Esophagus (tissue), 2 donors: ENCODE measurements around the gene RGPD3. TPM values are rescaled to one million over a fixed set of nuclear protein-coding genes. Genes with fewer than 3 reads are reported as not detected.

Experiments
- H3K27ac ChIP-seq, 2 donors: one replicate each; pipeline ENCODE4 v1.5.1; 2013; ENCODE audit warnings: low read depth in 2 of 2, mild to moderate bottlenecking in 2 of 2, inconsistent platforms in 1 of 2, low read length in 1 of 2, moderate library complexity in 1 of 2
- H3K27me3 ChIP-seq, 2 donors: one replicate each; pipeline ENCODE4 v1.6.1; 2013; ENCODE audit warnings: low read length in 2 of 2, control low read depth in 1 of 2, mild to moderate bottlenecking in 1 of 2; ENCODE audit not compliant: insufficient read depth in 2 of 2, control insufficient read depth in 1 of 2
- H3K36me3 ChIP-seq, 2 donors: one replicate each; pipeline ENCODE4 v1.6.1; 2013; ENCODE audit warnings: low read length in 1 of 2; ENCODE audit not compliant: control insufficient read depth in 2 of 2, insufficient read depth in 2 of 2
- H3K4me1 ChIP-seq, 2 donors: one replicate each; pipeline ENCODE4 v1.6.1; 2013; ENCODE audit warnings: low read length in 1 of 2; ENCODE audit not compliant: control insufficient read depth in 2 of 2, insufficient read depth in 2 of 2
- H3K4me3 ChIP-seq, 2 donors: one replicate each; pipeline ENCODE4 v1.5.1; 2013; ENCODE audit warnings: low read length in 2 of 2, mild to moderate bottlenecking in 2 of 2, low read depth in 1 of 2, moderate library complexity in 1 of 2
- H3K9me3 ChIP-seq, 2 donors: one replicate each; pipeline ENCODE4 v1.6.1; 2013; ENCODE audit warnings: mild to moderate bottlenecking in 2 of 2, low read depth in 1 of 2, low read length in 1 of 2, moderate library complexity in 1 of 2; ENCODE audit not compliant: control insufficient read depth in 2 of 2, insufficient read depth in 1 of 2
- WGBS, 2 donors: extraction: QIAGEN DNeasy Blood & Tissue Kit; methylation state at CpG; one replicate each; pipeline ENCODE4 v1.1.7; 2013; 5-methylcytosine and 5-hydroxymethylcytosine counted together
- polyA plus RNA-seq, 2 donors: library from polyadenylated mRNA; stranded (reverse); fragments of 200-250 nt; gene quantifications; one replicate each; pipeline ENCODE4 v1.2.3, GENCODE V29; 2013
- donor health status: healthy with polysubstance abuse.
- donor health status: Bipolar disorder and iron deficiency.

The RGPD3 gene
- polyA plus RNA-seq, 2 donors, result 0.06 to 0.12 TPM

- Histone ChIP-seq H3K9me3 (peaks cover 0 to 2% of the 10 kb centered on the region in 2 donors), H3K27ac (no peak overlapping the region), H3K27me3 (no peaks in the 10 kb centered on the region), H3K36me3 (no peaks in the 10 kb centered on the region), H3K4me3 (no peak overlapping the region), H3K4me1 (no peaks in the 10 kb centered on the region)
- WGBS, 2 donors, result 13 to 22% methylated on average over 2 of the region's 2 CpGs
Measured at GRCh38 chr2:106356291-106356690, 111.9 kb downstream of the RGPD3 start.

- no peaks in the 10 kb centered on the region for H3K36me3 ChIP-seq
- H3K9me3 ChIP-seq, result no peaks in the 10 kb centered on the region
- H3K27me3 ChIP-seq, result no peaks in the 10 kb centered on the region
- H3K4me3 ChIP-seq, result no peak overlapping the region
- no peaks in the 10 kb centered on the region for H3K4me1 ChIP-seq
- WGBS, 2 donors, result 85 to 87% methylated on average over 5 of the region's 5 CpGs
- no peak overlapping the region for H3K27ac ChIP-seq
Measured at GRCh38 chr2:106353676-106354075, 114.5 kb downstream of the RGPD3 start.

- Histone ChIP-seq H3K4me1 (no peaks in the 10 kb centered on the region), H3K27ac (no peak overlapping the region), H3K4me3 (no peak overlapping the region), H3K27me3 (no peaks in the 10 kb centered on the region), H3K36me3 (no peaks in the 10 kb centered on the region), H3K9me3 (no peaks in the 10 kb centered on the region)
- WGBS, 2 donors, result 62 to 71% methylated on average over 2 of the region's 2 CpGs
Measured at GRCh38 chr2:106350980-106351379, 117.2 kb downstream of the RGPD3 start.

- H3K27ac ChIP-seq, result no peak overlapping the region
- H3K27me3 ChIP-seq, result no peaks in the 10 kb centered on the region
- H3K36me3 ChIP-seq, result no peaks in the 10 kb centered on the region
- WGBS, 2 donors, result 93 to 96% methylated on average over 12 of the region's 12 CpGs
- no peaks in the 10 kb centered on the region for H3K9me3 ChIP-seq
- no peak overlapping the region for H3K4me3 ChIP-seq
- no peaks in the 10 kb centered on the region for H3K4me1 ChIP-seq
Measured at GRCh38 chr2:106344302-106344701, 123.9 kb downstream of the RGPD3 start.

GRCh38 chr2:106343274-106343673 lies 124.9 kb downstream of the RGPD3 start:
- Histone ChIP-seq H3K4me3 (no peak overlapping the region), H3K9me3 (no peaks in the 10 kb centered on the region), H3K4me1 (no peaks in the 10 kb centered on the region), H3K27me3 (no peaks in the 10 kb centered on the region), H3K27ac (no peak overlapping the region), H3K36me3 (no peaks in the 10 kb centered on the region)
- 86 to 94% methylated on average over 16 of the region's 16 CpGs for WGBS, 2 donors

- no peaks in the 10 kb centered on the region for H3K36me3 ChIP-seq
- H3K4me3 ChIP-seq, result no peak overlapping the region
- H3K4me1 ChIP-seq, result no peaks in the 10 kb centered on the region
- 82 to 85% methylated on average over 25 of the region's 25 CpGs for WGBS, 2 donors
- H3K27ac ChIP-seq, result no peak overlapping the region
- H3K9me3 ChIP-seq, result no peaks in the 10 kb centered on the region
- no peaks in the 10 kb centered on the region for H3K27me3 ChIP-seq
Measured at GRCh38 chr2:106342831-106343251, 125.4 kb downstream of the RGPD3 start.

GRCh38 chr2:106341666-106342065 lies 126.5 kb downstream of the RGPD3 start:
- Histone ChIP-seq H3K4me1 (no peaks in the 10 kb centered on the region), H3K27ac (no peak overlapping the region), H3K36me3 (no peaks in the 10 kb centered on the region), H3K9me3 (no peaks in the 10 kb centered on the region), H3K27me3 (no peaks in the 10 kb centered on the region), H3K4me3 (no peak overlapping the region)
- 93 to 95% methylated on average over 5 of the region's 5 CpGs for WGBS, 2 donors

Other genes with a start within 250 kb of the RGPD3 start
- gene CD8B2, start 19.0 kb upstream of the RGPD3 start, polyA plus RNA-seq, result under 1 TPM; 0.06 to 0.10 TPM